HG02884 (cell line): Measurements from ENCODE around the gene AADACL4.
"Not testable (repeated sequence)": the region's sequence is repeated elsewhere in the genome, so short reads cannot be mapped to it uniquely, and the experiment has no call there.

Experiments used
- ATAC-seq: cut with Tn5 transposase; IDR thresholded peaks from one replicate; pipeline ENCODE4 v1.9.1; 2021; ENCODE audit warnings: mild to moderate bottlenecking, moderate library complexity; ENCODE audit not compliant: unreplicated experiment

The AADACL4 gene

DNA sequence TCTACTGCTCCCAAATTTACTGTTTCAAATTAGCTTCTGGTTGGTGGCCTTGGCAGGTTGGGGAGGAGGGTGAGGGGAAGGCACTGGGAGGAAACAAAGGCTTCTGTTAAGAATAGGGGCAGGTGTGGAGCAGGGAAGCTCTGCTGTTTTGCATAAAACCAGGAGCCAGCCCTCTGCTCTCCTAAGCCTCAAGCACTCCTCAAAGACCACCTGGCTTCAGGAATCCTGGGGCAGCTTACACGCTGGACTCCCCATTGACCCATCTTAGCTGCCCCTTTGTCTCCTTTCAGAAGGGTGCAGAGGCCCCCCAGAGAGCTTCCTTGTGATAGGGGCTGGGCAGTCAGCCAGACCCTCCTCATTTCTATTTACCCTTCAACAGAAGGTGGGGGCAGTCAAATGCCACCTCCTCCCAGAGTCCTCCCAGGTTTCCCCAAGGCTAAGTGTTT is 14.4 kb upstream of the AADACL4 start:
- ATAC-seq: no peak

GRCh38 chr1:12629985-12630760 is 13.7 kb upstream of the AADACL4 start:
- ATAC-seq: no peak

- ATAC-seq: no peak
Observed at GRCh38 chr1:12630946-12631530, 12.8 kb upstream of the AADACL4 start.

GRCh38 chr1:12631571-12631970 is 12.3 kb upstream of the AADACL4 start:
- ATAC-seq: no peak

DNA sequence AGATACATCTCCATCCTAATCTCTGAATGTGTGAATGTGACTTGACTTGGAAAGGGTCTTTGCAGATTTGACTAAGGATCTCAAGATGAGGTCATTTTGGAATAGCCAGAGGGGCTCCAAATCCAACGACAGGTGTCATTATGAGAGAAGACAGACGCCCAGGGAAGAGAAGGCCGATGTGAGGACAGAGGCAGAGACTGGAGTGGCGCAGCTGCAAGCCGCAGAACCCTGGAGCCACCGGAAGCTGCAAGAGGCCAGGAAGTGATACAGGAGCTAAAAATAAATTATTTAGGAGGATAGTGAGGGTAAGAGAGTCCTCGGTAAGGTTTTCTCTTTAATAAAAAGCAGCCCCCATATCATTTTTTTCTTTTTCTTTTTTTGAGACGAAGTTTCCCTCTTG is 9.7 kb upstream of the AADACL4 start:
- no peak for ATAC-seq

DNA sequence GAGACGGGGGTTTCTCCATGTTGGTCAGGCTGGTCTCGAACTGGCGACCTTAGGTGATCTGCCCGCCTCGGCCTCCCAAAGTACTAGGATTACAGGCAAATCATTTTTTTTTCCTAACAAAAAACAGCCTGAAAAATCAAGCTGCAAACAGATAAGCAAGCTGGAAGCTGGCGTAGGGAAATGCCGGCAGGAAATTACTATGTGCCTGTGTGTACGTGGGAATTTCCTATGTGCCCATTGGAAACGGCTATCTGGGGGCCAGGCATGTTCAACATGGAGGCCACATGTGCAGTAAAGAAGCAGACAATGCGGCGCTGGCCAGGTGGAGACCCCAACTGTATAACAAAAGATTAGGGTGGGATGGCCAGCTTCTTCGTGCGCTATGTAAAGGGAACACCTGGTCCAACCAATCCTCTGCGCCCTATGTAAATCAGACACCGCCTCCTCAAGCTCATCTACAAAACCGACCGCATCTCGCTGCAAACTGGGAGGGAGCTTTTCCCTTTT is 9.1 kb upstream of the AADACL4 start:
- ATAC-seq: no peak

GRCh38 chr1:12636098-12636950 is 7.6 kb upstream of the AADACL4 start:
- no peak for ATAC-seq

DNA sequence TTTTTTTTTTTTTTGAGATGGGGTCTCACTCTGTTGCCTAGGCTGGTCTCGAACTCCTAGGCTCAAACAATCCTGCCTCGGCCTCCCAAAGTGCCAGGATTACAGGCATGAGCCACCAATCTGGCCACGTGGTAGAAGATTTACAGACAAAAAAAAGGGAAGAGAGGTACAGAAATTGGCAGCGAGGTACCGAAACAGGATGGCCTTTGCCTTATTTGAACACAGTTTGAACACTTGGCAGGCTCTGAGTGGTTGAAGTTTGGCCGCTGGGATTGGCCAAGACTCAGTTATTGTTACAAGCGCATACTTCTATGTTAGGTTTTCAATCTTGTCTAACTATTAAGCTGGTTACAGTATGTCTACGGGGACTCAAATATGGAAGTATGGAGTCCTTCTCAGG is 6.2 kb upstream of the AADACL4 start:
- ATAC-seq: no peak

DNA sequence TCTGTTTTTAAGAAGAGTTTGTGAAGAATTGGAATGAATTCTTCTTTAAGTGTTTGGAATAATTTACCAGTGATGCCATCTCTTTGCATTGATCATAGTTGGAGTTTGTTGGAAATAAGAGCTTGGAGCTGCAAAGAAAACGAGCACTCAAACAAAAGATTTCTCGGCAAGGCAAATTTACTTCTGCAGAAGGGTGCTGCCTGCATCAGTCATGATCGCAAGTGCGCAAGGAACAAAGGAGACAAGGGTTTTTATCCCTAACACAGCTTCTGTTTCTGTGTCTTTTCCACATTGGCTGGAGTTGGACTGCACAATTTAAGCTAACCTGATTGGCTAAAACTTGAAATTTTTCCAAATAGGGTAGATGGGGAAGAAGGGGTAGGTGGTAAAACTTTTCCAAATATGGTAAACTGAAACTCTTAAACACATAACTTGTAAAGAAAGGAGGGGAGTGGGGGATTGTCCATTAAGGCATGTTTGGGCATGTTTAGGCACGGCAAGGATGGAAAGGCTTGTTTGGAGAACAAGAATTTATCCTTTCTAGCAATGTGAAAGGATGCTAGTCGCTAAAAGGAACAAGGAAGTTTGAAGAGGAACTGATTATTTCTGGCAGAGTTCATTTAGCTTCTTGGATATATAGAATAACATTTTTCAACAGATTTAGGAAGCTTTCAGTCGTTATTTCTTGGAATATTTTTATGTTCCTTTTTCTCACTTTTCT is 3.5 kb upstream of the AADACL4 start:
- ATAC-seq: no peak

DNA sequence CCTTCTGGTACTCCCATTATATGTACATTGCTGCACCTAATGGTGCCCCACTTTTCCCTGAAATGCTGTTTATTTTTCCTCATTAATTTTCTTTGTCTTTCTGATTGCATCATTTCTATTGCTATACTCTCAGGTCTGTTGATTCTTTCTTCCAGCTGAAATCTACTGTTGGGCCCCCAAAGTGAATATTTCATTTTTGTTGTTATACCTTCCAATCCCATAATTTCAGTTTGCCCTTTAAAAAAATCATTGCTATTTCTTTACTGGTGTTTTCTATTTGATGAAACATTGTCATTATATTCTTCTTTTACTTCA is 3.0 kb upstream of the AADACL4 start:
- no peak for ATAC-seq

GRCh38 chr1:12643079-12643478 is 806 bp upstream of the AADACL4 start:
- no peak for ATAC-seq

- no peak for ATAC-seq
Observed at GRCh38 chr1:12644237-12644636, 352 bp downstream of the AADACL4 start.

- ATAC-seq: no peak
Observed at GRCh38 chr1:12644829-12645228, 944 bp downstream of the AADACL4 start.

GRCh38 chr1:12645401-12645800 is 1.5 kb downstream of the AADACL4 start:
- not testable (repeated sequence) for ATAC-seq

DNA sequence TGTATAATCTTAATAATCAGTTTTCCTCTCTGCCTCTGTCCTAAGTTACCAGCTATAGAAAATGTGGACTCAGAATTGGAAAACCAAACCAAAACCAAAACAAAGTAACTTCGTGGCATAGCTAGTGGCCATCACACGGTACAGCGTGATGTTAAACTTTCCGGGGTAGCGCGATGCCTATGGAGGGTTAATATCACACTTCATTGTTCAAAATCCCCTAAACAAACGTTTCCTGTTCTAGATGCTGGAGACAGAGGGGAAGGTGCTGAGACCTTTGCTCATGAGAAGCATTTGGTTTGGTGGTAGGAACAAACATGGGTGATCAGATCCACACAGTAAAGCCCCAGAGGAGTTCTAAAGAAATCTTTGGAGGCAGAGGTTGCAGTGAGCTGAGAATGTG is 4.9 kb downstream of the AADACL4 start:
- no peak for ATAC-seq

- no peak for ATAC-seq
Observed at GRCh38 chr1:12649971-12650421, 6.1 kb downstream of the AADACL4 start.

DNA sequence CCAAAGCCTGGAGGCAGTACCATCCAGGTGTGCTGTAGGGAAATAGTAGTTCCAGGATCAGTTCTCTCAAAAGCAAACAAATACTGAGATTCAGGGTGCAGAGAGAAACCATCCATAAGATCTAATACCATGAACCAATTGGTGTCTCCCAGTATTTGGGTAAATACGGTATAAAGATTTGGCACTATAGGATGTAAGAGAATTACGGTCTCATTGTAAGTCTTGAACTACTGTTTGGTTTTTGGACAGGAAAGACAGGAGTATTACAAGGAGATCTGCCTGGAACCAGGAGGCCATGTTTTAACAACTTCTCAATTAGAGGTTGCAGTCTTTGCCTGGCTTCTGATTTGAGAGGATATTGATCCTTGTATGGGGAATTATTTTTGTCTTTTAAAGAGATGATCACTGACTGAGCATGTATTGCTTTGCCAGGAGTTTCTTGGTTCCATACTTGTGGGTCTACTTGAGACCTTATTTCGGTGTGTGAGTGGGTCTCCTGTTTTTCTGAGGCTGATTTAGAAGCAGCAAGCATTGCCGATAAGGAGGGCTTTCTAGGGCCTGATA is 10.2 kb downstream of the AADACL4 start:
- no peak for ATAC-seq

DNA sequence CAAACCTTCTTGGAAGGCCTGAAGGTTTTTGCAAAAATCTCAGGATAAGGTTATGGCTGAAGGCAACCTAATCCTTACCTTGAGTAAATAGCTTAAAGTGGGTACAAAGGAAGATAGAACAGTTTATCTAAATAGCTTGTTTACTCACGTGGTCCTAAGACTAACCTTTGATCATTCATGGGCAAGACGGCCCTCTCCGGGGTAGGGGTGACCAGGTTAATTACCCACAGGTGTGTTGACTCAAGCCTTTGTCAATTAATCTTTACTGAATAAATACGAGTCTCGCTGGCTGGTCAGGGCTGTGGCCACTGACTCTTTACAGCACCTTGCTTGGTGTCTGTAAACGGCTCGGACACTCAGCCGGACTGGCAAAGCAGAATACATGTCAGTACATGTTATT is 10.8 kb downstream of the AADACL4 start:
- ATAC-seq: no peak

- no peak for ATAC-seq
Observed at GRCh38 chr1:12656575-12656974, 12.7 kb downstream of the AADACL4 start.

DNA sequence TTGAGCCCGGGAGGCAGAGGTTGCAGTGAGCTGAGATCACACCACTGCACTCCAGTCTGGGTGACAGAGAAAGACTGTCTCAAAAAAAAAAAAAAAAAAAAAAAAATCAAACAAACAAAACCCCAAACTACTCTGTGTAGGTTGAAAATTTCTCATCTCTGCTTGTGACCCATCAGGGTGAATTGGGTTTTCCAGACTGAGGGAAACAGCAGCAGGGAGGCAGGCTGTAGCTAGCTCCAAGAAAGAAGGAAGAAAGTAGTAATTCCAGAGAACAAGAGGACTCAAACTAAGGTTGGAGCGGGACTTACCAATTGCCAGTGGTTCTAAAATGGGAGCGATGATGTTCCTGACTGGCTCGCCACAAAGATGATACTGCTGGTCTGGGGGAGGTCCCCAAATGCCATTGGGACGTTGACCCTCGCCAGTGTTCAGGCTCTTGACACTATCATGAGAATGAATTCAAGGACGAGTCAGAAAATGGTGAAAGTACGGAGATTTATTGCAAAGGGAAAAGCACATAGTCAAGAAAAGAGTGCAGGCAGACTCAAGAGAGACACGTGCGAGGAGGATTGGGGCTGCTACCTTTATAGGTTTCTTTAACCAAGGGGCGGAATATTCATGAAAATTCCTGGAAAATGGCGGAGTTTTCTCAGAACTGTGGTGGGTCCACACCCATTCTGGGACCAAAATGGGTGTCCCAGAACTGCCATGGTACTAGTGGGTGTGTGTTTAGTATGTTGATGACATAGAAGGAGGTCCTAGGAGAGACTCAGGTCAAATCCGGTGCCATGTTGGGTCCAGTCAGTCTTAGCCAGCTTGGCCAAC is 13.4 kb downstream of the AADACL4 start:
- ATAC-seq: no peak
